Measurements from ENCODE around the gene ANO7.

Gene ANO7

DNA sequence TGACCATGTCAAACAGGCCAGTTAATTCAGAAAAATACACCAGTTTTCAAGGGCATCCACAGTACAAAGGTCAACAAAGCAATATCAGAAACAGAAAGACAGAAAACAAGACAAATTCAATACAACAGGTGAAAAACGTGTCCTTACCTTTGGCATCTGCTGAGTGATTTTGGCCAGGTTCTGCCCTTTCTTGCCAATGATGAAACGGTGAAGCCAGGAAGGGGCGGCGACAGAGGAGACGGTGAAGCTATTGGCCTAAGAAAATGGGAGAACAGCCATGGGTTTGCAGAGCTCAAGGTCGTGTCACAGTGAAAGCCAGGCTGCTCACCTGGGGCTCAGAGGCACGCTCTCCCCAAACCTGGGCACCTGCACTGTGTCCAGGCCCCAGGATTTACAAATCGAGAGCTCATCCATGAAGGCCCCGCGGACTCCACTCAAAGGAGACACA, 66.5 kb downstream of the ANO7 start:
- DNase-seq (ENCODE audit: low spot score): no peak

DNA sequence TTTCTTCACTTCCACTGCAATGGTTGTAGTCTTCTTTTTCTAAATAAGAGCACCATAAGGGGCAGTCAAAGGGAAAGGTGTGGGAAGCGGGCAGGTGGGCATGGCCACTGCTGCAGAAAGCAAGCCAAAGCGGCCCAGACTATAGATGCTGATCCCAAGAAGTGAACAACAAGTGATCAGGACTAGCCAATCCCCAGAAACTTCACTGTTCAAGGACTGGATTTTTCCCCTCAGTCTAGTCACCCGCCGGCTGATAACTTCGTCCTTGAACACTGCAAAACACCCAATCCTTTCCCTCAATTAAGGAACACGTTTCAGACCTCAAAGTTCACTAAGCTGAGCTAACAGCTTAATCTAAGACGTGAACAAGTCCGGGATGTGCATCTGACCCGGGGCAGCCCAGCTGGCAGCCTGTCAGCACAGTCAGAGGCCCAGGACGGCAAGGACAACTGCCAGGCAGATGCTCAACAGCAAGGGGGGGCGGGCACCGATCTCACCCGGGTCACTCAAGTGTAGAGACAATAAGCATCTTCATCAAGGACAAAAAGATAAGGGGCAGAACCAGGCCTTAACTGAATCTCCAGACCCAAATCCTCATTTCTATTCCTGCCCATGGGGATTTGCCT, 67.2 kb downstream of the ANO7 start:
- DNase-seq (ENCODE audit: low spot score): no peak

DNA sequence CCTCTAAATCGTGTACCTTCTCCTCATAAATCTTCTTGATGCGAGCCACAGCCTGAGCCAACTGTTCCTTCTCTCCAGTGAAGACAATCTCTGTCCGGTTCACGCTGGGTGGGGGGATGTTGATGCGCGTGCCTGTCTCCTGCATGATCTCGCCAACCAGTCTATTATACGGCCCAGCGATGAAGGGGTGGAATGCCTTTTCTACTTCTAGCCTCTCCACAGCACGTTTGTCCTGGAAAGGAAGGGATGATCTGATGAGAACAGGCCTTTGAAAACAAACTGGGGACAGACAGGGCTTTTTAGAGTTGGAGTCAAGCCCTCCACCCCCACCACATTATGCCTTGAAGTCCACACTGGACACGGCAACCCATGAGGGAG, 67.7 kb downstream of the ANO7 start:
- DNase-seq (ENCODE audit: low spot score): no peak

DNA sequence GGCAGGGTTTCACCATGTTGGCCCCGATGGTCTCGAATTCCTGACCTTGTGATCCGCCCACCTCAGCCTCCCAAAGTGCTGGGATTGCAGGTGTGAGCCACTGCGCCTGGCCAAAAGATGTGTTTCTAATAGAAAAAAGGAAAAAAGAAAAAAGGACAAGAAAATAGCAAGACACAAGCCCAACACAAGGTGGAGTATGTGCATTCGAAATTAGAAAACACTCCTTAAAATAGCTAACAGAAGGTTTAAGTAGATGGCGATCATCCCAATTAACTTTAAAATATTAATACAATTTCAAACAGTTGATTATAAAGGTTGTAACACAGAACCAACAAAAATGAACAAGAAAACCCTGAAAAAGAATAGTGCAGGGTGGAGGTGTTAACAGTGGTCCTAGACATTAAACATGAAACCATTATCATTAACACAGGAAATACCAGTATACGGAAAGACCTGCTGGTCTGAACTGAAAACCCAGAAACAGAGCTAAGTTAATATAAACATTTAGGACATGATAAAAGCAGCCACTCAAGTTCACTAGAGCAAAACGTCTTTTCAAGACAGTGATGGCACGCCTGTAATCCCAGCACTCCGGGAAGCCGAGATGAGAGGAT, 69.0 kb downstream of the ANO7 start:
- DNase-seq (ENCODE audit: low spot score): no peak

DNA sequence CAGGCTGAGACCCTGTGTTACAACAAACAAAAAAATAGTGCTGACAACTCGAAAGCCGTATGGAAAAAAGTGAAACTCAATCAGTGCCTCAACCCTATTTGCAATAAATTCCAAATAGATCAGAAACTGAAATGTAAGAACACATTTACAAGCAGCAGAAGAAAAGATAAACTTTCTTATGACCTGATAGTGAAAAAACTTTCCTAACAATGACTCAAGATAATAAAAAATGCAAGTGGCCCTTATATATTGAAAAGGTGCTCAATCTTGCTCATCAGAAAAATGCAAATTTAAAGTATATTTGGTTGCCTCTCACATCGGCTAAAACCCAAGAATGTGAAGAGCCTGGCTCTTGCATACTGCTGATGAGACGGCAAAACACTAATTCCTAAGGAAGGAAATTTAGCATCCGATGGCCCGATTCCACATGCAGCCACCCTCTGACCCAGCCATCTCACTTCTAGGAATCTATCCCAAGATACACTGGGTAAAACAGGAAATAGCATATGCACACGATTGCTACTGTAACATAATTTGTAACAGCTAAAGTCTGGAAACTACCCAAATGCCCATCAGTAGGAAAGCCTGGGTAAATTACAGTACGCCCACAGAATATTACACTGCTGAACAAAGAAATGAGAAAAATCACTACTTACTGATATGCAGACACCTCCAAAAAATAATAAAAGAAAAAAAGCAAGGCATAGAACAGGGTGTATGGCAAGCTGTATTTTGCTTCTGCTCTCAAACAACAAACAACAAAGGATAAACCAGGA, 70.2 kb downstream of the ANO7 start:
- peak; percentile 24 for DNase-seq (ENCODE audit: low spot score)

DNA sequence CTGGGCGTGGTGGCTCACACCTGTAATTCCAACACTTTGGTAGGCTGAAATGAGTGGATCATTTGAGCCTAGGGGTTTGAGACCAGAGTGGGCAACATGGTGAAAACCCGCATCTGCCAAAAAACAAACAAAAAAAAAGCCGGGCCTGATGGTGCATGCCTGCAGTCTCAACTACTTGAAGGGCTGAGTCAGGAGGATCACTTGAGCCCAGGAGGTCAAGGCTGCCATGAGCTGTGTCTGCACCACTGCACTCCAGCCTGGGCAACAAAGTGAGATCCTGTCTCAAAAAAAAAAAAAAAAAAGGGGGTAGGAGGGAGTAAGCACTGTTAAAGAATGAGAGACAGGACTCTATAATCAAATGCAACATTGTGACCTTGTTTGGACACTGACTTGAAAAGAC, 72.4 kb downstream of the ANO7 start:
- DNase-seq (ENCODE audit: low spot score): no peak

DNA sequence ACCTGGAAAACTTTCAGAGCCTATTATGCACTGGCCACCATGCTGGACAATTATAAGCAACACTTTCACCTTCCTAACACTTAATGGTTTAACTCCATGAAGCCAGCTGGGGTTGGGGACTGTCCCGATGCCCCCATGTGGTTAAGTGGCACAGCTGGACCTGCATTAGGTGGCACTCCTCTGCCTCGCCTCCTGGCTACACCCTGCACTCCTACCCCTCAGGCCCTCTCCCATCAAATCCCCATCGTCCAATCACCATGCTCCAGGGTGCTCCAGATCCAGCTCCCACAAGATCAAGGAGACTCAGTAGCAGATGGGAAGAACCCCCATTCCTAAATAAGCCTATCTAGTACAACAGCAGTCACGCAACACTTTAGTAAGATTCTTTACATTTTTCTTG, 73.2 kb downstream of the ANO7 start:
- DNase-seq (ENCODE audit: low spot score): no peak

DNA sequence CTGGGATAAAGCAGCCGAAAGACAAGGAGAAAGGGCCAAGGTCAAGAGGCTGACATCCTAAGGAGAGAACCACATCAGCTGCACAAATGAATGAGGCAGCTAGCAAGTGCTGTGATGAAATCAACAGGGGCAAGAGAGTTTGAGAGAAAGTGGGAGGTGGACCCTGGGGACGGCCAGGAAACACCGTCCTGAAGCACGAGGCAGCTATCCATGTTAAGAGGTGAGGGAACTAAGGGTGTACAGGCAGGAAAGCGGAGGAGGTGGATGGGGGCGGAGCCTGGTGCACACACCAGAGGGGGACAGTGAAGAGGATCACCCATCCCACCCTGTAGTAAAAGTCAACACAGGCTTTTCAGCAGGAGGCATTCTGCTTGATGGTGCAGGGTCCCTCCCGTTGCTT, 74.6 kb downstream of the ANO7 start:
- DNase-seq (ENCODE audit: low spot score): no peak

DNA sequence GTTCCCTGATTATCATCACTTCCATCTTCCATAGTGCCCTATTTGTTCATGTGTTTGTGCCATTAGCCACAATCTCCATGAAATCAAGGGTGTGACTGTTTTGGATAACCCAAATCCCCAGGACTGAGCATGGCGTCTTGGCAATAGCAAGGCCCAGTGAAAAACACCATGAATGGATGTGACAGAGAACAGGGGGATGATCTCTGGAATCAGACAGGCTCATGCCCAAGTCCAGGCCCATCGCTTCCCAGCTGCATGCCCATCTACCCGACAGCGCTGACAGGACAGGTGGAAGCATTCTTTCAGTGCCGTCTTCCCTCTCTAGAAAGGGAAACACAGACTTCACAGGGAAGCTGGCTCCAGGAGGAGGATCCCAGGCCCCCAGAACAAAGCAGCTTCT, 77.0 kb downstream of the ANO7 start:
- DNase-seq (ENCODE audit: low spot score): no peak

DNA sequence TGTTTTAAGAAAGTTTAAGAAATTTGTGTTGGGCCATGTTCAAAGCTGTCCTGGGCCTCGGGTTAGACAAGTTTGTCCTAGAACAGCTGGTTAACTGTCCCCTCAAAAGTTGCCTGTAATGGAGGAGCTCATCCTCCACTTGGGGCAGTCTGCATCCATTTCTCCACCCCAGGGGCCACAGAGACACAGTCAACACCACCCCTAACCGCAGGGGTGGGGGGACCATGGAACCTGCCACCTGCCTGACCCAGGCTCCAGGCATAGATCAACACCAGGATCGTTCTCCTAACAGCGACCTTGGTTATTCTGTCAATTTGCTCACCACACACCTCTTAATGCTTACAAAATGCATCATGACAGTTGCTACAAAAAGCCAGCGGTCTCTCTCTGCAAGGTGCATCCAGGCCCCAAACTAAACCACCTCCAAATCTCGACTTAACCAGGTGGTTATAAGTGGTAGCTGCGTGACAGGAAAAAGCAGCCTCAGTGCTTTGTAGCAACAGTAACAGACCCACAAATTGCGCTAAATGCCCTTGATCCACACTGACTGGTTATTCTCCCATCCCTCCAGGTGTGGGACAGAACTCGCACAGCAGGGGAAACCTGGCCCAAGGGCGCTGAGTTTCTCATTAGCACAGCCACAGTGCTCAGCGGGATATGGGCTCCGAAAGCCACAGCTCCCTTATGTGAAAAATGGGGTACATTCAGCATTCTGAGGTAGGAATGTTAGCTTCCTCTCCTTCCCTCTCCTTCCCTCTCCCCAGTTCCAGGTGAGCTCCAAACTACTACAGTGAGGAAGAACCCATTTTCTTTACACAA, 79.0 kb downstream of the ANO7 start:
- no peak for DNase-seq (ENCODE audit: low spot score)

DNA sequence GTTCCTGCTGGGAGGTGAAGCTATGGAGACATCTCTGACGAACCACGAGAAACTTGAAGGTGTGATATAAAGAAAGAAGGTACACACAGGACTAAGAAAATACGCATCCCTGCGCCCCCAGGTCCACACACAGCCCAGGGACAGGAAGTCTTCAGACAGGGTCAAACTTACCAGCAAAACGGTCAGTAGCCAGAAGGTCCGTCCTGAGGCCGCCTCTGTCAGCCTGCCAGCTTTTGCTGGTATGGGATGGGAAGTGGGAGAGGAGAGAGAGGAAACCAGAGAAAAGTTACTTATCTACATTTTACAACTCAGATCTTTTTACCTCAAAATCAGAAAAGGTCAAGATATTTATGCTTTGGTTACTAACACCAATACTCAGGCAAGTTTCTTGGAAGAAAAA, 79.8 kb downstream of the ANO7 start:
- no peak for DNase-seq (ENCODE audit: low spot score)

DNA sequence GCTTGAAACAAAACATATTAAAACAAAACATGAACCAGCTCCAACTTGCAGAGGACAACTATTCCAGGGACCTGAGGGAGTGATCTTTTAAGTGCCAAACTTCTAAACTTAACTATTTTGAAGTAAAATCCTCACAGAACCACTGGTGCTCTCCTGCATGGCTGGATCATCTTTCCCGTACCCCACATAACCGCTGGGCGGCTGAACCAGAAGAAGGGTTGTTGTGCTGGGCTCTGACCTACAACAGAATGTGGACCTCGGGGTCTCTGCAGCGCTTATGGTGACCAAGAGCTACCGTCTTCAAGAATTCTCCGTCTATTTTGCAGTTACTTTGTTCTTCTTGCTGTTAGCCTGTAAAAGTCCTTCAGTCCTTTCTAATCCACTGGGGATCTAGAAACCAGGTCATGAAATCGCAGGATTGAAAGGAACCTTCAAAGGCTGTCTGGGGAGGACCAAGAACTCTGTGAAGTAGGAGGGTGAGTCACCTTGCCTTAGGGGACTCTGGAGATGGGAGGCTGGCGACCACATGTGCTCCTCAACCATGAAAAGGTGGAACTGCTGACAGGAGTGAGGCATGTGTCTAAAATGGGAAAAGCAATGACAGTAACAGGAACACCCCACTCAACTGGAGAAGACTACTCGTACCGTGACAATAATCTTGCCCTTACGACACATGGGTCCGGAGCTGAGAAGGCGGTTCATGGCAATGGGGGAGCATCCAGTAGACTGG, 80.4 kb downstream of the ANO7 start:
- DNase-seq (ENCODE audit: low spot score): no peak

DNA sequence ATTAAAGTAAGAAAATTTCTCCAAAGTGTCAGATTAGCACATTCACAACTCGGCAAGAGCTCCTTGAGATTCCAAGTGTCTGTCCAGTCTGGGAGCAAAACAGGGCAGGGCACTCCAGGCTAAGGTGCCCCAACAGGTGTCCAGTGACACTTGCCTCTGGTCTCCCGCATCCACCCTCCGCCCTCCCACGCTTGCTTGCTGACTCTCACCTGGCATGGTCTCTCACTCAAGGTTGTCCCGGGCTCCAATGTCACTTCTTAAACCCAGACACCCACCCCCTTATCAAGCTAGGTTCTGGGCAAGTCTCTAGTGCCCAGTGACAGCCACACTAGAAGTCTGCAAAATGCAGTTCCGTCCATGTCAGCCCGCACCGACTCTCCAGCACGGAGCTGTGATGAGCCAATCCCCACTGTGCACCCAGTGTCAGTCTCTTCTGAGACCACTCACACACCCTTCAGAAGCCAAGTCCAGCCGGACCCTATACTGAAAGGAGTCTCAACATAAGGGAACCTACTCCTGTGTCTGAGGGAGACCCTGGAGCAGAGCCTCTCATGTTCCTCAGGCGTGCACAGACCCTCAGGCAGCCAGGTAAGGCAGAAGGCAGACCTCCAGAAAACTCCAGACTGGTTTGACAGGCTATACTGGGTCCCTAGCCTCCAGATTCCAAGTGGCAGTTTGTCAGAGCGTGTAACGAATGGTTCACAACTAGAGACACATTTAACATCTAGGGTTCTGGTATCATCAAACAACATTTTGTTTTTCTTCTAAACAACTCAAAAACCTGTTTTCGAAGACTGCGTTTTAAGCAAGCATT, 81.4 kb downstream of the ANO7 start:
- no peak for DNase-seq (ENCODE audit: low spot score)

DNA sequence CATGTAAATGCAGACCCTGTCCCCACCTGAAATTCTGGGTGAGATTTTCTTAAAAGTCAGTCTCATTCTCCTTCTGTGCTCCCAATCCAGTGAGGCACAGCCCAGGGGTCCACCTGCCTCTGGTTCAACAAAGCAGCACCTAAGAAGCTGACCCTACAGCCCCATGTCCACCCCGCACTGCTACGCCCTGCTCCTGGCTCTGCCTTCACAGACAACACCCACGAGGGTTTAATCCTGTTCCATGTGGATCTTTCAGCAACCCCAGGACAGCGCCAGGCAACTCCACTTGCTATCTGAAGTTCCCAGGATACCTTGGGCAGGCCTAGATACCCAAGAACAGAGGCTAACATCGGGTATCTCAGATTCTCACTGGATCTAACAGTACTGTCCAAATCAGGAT, 82.1 kb downstream of the ANO7 start:
- DNase-seq (ENCODE audit: low spot score): no peak

DNA sequence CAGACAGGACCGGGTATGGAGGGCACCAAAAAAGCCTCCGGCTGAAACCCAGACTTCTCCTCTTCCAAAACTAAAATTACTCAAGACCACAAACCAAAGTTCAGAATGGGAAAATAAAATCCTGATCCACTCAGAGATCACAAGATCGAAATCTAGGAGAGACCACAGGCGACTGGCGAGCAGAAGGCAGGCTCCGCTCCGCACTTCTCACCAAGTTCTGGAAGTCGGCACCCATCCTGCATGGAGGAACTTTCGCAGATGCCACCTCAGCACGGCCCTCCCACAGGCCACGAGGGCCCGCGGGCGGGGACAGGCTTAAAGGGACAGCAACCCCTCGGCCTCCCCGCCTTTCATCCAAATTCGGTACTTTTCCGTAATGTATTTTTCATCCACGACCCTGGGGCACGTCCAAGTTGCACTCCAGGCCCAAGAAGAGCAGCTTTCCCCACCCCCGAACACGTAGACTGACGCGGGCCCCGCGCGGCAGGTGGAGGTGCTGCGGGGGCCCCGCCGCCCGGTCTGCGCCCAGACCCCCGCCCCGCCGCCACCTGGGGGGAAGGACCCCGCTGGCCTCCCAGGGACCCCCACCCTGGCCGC, 83.3 kb downstream of the ANO7 start:
- peak; percentile 72 for DNase-seq (ENCODE audit: low spot score)

DNA sequence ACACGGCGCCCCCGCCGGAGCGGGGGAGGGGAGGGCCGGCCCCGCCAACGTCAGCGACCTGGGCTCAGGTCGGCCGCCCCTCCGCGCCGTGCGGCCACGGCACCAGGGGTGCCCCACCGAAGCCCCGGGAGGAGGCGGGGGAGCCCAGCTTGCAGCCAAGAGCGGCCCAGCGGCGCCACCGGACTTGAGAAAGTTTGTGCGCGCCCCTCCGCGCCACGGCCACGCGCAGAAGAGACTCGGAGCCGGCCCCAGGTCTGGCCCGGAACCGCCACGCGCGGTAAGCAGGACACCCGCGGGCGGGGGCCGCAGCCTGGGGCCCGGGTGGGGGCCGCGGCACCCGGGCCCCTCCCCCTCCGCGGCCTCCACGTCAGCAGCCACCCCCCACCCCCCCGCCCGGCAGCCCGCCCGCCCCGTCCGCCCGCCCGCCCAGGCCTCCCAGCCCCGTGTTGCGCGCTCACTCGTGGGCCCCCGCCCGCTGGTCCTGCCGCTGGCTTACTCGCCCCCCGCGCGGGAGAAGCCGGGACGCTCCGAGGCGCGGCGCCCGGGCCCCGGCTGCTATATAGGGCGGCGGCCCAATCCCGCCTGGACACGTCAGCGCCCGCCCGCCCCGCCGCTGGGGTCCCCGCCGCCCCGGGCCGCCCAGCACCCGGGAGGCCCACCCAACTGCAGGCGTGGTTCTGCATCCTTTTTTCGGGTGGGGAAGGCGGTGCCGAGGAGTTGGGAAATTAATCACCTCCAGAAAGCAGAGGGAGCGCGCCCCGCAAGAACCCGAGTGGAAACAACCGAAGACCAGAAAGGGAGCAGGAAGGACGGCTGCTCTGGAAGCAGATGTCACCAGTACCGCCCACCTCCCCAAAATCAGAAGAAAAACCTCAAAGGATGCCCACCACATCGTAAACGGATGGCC, 84.1 kb downstream of the ANO7 start:
- DNase-seq (ENCODE audit: low spot score): peak; percentile 33

DNA sequence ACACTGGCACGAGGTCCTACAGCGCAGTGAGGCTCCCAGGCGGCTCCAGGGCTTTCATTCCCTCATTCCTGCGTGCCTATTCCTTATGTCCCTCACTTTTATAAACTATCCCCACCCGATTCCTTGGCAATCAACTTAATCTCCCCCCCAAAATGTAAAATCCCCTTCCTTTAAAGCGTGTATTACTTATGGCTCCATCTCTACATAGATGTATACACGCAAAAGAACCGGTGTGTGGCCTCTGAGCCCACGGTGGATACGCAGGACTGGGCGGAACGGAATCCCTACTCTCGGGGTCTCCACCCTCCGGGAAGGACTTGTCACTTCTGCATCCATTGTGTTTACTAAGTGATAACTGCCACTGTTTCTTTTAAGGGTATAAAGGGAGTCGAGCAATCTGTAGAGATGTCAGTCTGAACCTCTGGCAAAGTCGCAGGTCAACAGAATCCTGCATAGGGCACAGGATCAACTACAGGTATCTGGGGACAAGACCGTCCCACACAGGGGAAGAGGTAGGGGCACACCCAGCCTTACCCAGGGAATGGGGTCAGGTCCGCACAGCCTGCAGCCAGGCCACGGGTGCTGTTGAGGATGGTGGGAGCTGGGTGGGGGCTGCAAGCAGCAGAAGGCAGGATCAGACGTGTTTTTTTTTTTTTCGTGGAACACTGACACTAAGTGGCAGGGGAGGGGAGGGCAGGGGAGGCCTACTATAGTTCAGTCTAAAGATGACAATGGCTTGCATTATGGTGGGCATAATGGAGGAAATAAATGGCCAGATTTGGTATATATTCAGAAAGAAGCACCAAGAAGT, 84.9 kb downstream of the ANO7 start:
- no peak for DNase-seq (ENCODE audit: low spot score)

DNA sequence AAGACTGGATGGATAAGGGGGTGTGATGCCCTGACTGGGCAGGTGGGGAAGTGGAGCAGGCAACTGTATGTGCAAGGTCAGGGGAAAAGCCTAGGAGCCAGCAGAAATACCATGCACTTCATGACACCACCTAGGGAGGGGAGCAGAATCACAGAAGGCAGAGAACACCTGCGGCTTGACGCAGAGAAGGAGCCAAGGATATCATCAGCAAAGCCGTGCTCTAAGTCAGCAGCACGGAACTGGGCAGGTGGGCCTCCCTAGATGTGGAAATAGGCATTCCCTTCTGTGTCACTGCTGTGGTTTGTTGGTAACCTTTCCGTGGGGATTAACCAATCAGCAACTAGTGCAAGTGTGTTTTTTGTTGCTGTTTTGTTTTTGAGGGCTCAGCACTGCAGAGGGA, 85.7 kb downstream of the ANO7 start:
- DNase-seq (ENCODE audit: low spot score): no peak
